ENCODE data around the gene AIF1L. TPM values are rescaled to one million over a fixed set of nuclear protein-coding genes. Genes with fewer than 3 reads are reported as not detected.
"Not testable (repeated sequence)": the region's sequence is repeated elsewhere in the genome, so short reads cannot be mapped to it uniquely, and the experiment has no call there.

Gene AIF1L
- total RNA-seq, 1 experiment from 2014 or later = 26.9 TPM

- DNase-seq (ENCODE audit: low spot score) = no peak
- in situ Hi-C loops (cut with HindIII; ENCODE audit: low sequenced_read_pairs) = no loop called here
Observed at GRCh38 chr9:131097126-131097947, 1.0 kb downstream of the AIF1L start.

- in situ Hi-C loops (cut with HindIII; ENCODE audit: low sequenced_read_pairs) = no loop called here
Observed at GRCh38 chr9:131097948-131098278, 1.6 kb downstream of the AIF1L start.

GRCh38 chr9:131098391-131099101 is 2.2 kb downstream of the AIF1L start:
- in situ Hi-C loops (cut with HindIII; ENCODE audit: low sequenced_read_pairs) = no loop called here
- no peak for DNase-seq (ENCODE audit: low spot score)

More at GRCh38 chr9:131097948-131098278, 1.6 kb downstream of the AIF1L start:
- DNase-seq (ENCODE audit: low spot score) = no peak

GRCh38 chr9:131099102-131099606 is 2.8 kb downstream of the AIF1L start:
- in situ Hi-C loops (cut with HindIII; ENCODE audit: low sequenced_read_pairs) = no loop called here
- DNase-seq (ENCODE audit: low spot score) = no peak

- in situ Hi-C loops (cut with HindIII; ENCODE audit: low sequenced_read_pairs); DNase-seq (ENCODE audit: low spot score): not testable (repeated sequence)
Observed at GRCh38 chr9:131099845-131100244, 3.5 kb downstream of the AIF1L start.

- no peak for DNase-seq (ENCODE audit: low spot score)
- in situ Hi-C loops (cut with HindIII; ENCODE audit: low sequenced_read_pairs) = no loop called here
Observed at GRCh38 chr9:131100445-131100844, 4.1 kb downstream of the AIF1L start.

GRCh38 chr9:131101207-131101964 is 5.1 kb downstream of the AIF1L start:
- in situ Hi-C loops (cut with HindIII; ENCODE audit: low sequenced_read_pairs) = no loop called here

GRCh38 chr9:131103024-131103423 is 6.7 kb downstream of the AIF1L start:
- DNase-seq (ENCODE audit: low spot score) = no peak
- in situ Hi-C loops (cut with HindIII; ENCODE audit: low sequenced_read_pairs) = no loop called here

More at GRCh38 chr9:131101207-131101964, 5.1 kb downstream of the AIF1L start:
- DNase-seq (ENCODE audit: low spot score) = no peak

- in situ Hi-C loops (cut with HindIII; ENCODE audit: low sequenced_read_pairs) = no loop called here
- DNase-seq (ENCODE audit: low spot score) = no peak
Observed at GRCh38 chr9:131103535-131103934, 7.2 kb downstream of the AIF1L start.

GRCh38 chr9:131104016-131104740 is 7.8 kb downstream of the AIF1L start:
- no peak for DNase-seq (ENCODE audit: low spot score)
- in situ Hi-C loops (cut with HindIII; ENCODE audit: low sequenced_read_pairs) = no loop called here

- in situ Hi-C loops (cut with HindIII; ENCODE audit: low sequenced_read_pairs) = no loop called here
- no peak for DNase-seq (ENCODE audit: low spot score)
Observed at GRCh38 chr9:131105952-131106351, 9.6 kb downstream of the AIF1L start.

- peak; percentile 10 for DNase-seq (ENCODE audit: low spot score)
- in situ Hi-C loops (cut with HindIII; ENCODE audit: low sequenced_read_pairs) = no loop called here
Observed at GRCh38 chr9:131107760-131108159, 11.4 kb downstream of the AIF1L start.

GRCh38 chr9:131111186-131111853 is 15.0 kb downstream of the AIF1L start:
- in situ Hi-C loops (cut with HindIII; ENCODE audit: low sequenced_read_pairs) = no loop called here
- DNase-seq (ENCODE audit: low spot score) = no peak

- DNase-seq (ENCODE audit: low spot score) = peak; percentile 28
- in situ Hi-C loops (cut with HindIII; ENCODE audit: low sequenced_read_pairs) = no loop called here
Observed at GRCh38 chr9:131111854-131112311, 15.6 kb downstream of the AIF1L start.

GRCh38 chr9:131112374-131113154 is 16.2 kb downstream of the AIF1L start:
- in situ Hi-C loops (cut with HindIII; ENCODE audit: low sequenced_read_pairs) = no loop called here
- DNase-seq (ENCODE audit: low spot score) = no peak

GRCh38 chr9:131113655-131114054 is 17.3 kb downstream of the AIF1L start:
- DNase-seq (ENCODE audit: low spot score) = no peak

GRCh38 chr9:131114084-131114535 is 17.8 kb downstream of the AIF1L start:
- no peak for DNase-seq (ENCODE audit: low spot score)
- in situ Hi-C loops (cut with HindIII; ENCODE audit: low sequenced_read_pairs) = no loop called here

More at GRCh38 chr9:131113655-131114054, 17.3 kb downstream of the AIF1L start:
- in situ Hi-C loops (cut with HindIII; ENCODE audit: low sequenced_read_pairs) = no loop called here

- DNase-seq (ENCODE audit: low spot score); in situ Hi-C loops (cut with HindIII; ENCODE audit: low sequenced_read_pairs): not testable (repeated sequence)
Observed at GRCh38 chr9:131115360-131115742, 19.0 kb downstream of the AIF1L start.
